Immature natural killer cell (primary cell): ENCODE measurements around the gene EYS. TPM values are rescaled to one million over a fixed set of nuclear protein-coding genes. Genes with fewer than 3 reads are reported as not detected.

Experiments
- DNase-seq, 3 donors: peaks; one replicate each; pipeline ENCODE4 v3.0.0; 2022; ENCODE audit warnings: mixed read lengths in 1 of 3
- H3K27ac Mint-ChIP-seq, 6 donors: one replicate each; pipeline ENCODE4 v1.8.0; 2020; ENCODE audit warnings: mixed read lengths in 6 of 6, mild to moderate bottlenecking in 5 of 6, inconsistent platforms in 4 of 6, moderate library complexity in 3 of 6
- H3K27me3 Mint-ChIP-seq, 3 donors: one replicate each; pipeline ENCODE4 v1.8.0; 2020 to 2021; ENCODE audit warnings: low read depth in 3 of 3, mild to moderate bottlenecking in 3 of 3, mixed read lengths in 3 of 3, moderate library complexity in 3 of 3, inconsistent platforms in 1 of 3
- H3K36me3 Mint-ChIP-seq, 3 donors: one replicate each; pipeline ENCODE4 v1.8.0; 2020; ENCODE audit warnings: mixed read lengths in 3 of 3, inconsistent platforms in 2 of 3, mild to moderate bottlenecking in 2 of 3
- H3K4me1 Mint-ChIP-seq, 2 donors: one replicate each; pipeline ENCODE4 v1.8.0; 2020; ENCODE audit warnings: inconsistent platforms in 2 of 2, mild to moderate bottlenecking in 2 of 2, mixed read lengths in 2 of 2, moderate library complexity in 1 of 2
- H3K4me3 Mint-ChIP-seq, 5 donors: one replicate each; pipeline ENCODE4 v1.8.0; 2020; ENCODE audit warnings: mild to moderate bottlenecking in 5 of 5, mixed read lengths in 5 of 5, inconsistent platforms in 3 of 5, moderate library complexity in 3 of 5
- H3K9me3 Mint-ChIP-seq, 6 donors: one replicate each; pipeline ENCODE4 v1.8.0; 2020; ENCODE audit warnings: mild to moderate bottlenecking in 6 of 6, mixed read lengths in 6 of 6, inconsistent platforms in 4 of 6, moderate library complexity in 3 of 6
- polyA plus RNA-seq, 3 donors: library from polyadenylated mRNA; unstranded; fragments of 300-500 nt; fragmentation: Illumina TruSeq; gene quantifications; one replicate each; pipeline ENCODE4 v1.2.3, GENCODE V29; 2021

Gene EYS
- polyA plus RNA-seq, 3 donors from 2014 or later, result not detected

GRCh38 chr6:64122712-64123375 lies 1584.2 kb downstream of the EYS start:
- Mint-ChIP-seq H3K27me3 (no peaks in the 10 kb centered on the region), H3K4me3 (no peak overlapping the region), H3K4me1 (no peaks in the 10 kb centered on the region), H3K36me3 (peaks cover 0 to 4% (median 0%) of the 10 kb centered on the region in 3 donors), H3K27ac (no peak overlapping the region), H3K9me3 (peaks cover 4 to 43% (median 23%) of the 10 kb centered on the region in 6 donors)
- DNase-seq, result no peak

GRCh38 chr6:64121011-64121565 lies 1585.9 kb downstream of the EYS start:
- peaks cover 3 to 49% (median 28%) of the 10 kb centered on the region in 6 donors for H3K9me3 Mint-ChIP-seq
- no peaks in the 10 kb centered on the region for H3K4me1 Mint-ChIP-seq
- DNase-seq, result no peak
- H3K4me3 Mint-ChIP-seq, result no peak overlapping the region
- no peaks in the 10 kb centered on the region for H3K27me3 Mint-ChIP-seq
- peaks cover 0 to 4% (median 0%) of the 10 kb centered on the region in 3 donors for H3K36me3 Mint-ChIP-seq
- no peak overlapping the region for H3K27ac Mint-ChIP-seq

- no peak overlapping the region for H3K27ac Mint-ChIP-seq
- H3K4me1 Mint-ChIP-seq, result no peaks in the 10 kb centered on the region
- no peaks in the 10 kb centered on the region for H3K27me3 Mint-ChIP-seq
- no peak overlapping the region for H3K4me3 Mint-ChIP-seq
- no peaks in the 10 kb centered on the region for H3K36me3 Mint-ChIP-seq
- peaks cover 7 to 42% (median 20%) of the 10 kb centered on the region in 6 donors for H3K9me3 Mint-ChIP-seq
- no peak for DNase-seq
Observed at GRCh38 chr6:64113704-64114103, 1593.3 kb downstream of the EYS start.

GRCh38 chr6:64104051-64104450 lies 1603.0 kb downstream of the EYS start:
- H3K9me3 Mint-ChIP-seq, result peaks cover 7 to 29% (median 18%) of the 10 kb centered on the region in 6 donors
- peaks cover 0 to 2% (median 0%) of the 10 kb centered on the region in 3 donors for H3K27me3 Mint-ChIP-seq
- H3K4me1 Mint-ChIP-seq, result no peaks in the 10 kb centered on the region
- no peak for DNase-seq
- H3K27ac Mint-ChIP-seq, result no peak overlapping the region
- H3K4me3 Mint-ChIP-seq, result no peak overlapping the region
- no peaks in the 10 kb centered on the region for H3K36me3 Mint-ChIP-seq

DNA sequence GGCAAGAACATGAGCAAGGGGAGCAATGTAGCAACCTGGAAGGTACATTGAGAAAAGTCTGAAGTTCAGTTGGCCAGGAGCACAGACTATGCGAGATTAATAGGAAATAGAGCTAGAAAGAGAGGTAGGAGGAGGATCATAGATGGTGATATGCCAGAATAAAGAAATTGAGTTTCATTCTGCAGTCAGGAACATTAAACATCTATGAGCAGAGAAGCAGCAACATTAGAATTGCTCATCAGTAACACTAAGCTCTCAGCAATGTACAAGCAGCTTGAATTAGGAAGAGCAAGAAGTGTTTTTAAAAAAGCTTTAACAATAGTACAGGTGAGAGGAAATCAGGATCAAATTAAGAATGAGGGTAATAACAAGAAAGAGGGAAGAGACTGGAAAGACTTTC lies 1603.5 kb downstream of the EYS start:
- no peak overlapping the region for H3K4me3 Mint-ChIP-seq
- DNase-seq, result no peak
- H3K27ac Mint-ChIP-seq, result no peak overlapping the region
- no peaks in the 10 kb centered on the region for H3K36me3 Mint-ChIP-seq
- H3K9me3 Mint-ChIP-seq, result peaks cover 7 to 31% (median 16%) of the 10 kb centered on the region in 6 donors
- H3K4me1 Mint-ChIP-seq, result no peaks in the 10 kb centered on the region
- peaks cover 0 to 2% (median 0%) of the 10 kb centered on the region in 3 donors for H3K27me3 Mint-ChIP-seq

GRCh38 chr6:64100702-64101303 lies 1606.2 kb downstream of the EYS start:
- no peak for DNase-seq

DNA sequence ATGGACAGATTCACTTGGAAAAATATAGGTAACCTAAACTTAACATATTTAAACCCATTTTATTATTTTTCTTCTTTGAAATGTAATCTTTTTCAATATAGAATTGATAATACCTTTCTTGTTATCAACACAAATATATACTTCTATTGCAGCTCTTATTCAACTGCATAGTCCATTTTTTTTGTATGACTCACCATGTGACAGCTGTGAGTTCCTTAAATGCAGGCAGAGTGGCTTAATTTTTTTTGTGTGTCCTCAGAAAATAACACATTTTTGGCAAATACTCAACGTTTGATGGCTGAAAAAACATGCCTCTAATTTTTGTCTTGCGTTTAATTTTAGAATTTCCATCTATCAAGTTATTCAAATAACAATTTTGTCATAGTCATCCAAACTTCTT lies 1616.7 kb downstream of the EYS start:
- Mint-ChIP-seq H3K4me1 (no peaks in the 10 kb centered on the region), H3K4me3 (no peak overlapping the region), H3K36me3 (peaks cover 0 to 4% (median 3%) of the 10 kb centered on the region in 3 donors), H3K9me3 (peaks cover 18 to 50% (median 28%) of the 10 kb centered on the region in 6 donors), H3K27ac (no peak overlapping the region), H3K27me3 (peaks cover 0 to 2% (median 0%) of the 10 kb centered on the region in 3 donors)
- no peak for DNase-seq

More at GRCh38 chr6:64100702-64101303, 1606.2 kb downstream of the EYS start:
- H3K36me3 Mint-ChIP-seq, result no peaks in the 10 kb centered on the region
- no peak overlapping the region for H3K4me3 Mint-ChIP-seq
- H3K27ac Mint-ChIP-seq, result no peak overlapping the region
- no peaks in the 10 kb centered on the region for H3K4me1 Mint-ChIP-seq
- H3K27me3 Mint-ChIP-seq, result peaks cover 0 to 2% (median 0%) of the 10 kb centered on the region in 3 donors
- H3K9me3 Mint-ChIP-seq, result peaks cover 8 to 28% (median 20%) of the 10 kb centered on the region in 6 donors

DNA sequence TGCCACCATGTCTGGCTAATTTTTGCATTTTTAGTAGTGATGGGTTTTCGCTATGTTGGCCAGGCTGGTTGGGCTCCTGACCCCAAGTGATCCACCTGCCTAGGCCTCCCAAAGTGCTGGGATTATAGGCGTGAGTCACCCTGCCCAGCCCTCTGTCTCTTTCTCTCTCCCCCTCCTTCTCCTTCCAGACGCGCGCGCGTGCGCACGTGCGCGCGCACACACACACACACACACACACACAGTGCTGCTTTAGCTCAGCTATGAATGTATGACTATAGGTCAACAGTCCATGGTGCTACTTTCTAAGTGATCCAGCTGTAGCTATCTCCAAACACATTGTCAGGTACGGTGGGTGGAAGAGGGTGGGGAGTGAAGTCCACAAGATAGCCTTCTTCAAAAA lies 1621.9 kb downstream of the EYS start:
- Mint-ChIP-seq H3K4me1 (no peaks in the 10 kb centered on the region), H3K9me3 (peaks cover 13 to 51% (median 21%) of the 10 kb centered on the region in 6 donors), H3K36me3 (no peaks in the 10 kb centered on the region), H3K27me3 (peaks cover 0 to 2% (median 0%) of the 10 kb centered on the region in 3 donors), H3K27ac (no peak overlapping the region), H3K4me3 (no peak overlapping the region)
- no peak for DNase-seq

DNA sequence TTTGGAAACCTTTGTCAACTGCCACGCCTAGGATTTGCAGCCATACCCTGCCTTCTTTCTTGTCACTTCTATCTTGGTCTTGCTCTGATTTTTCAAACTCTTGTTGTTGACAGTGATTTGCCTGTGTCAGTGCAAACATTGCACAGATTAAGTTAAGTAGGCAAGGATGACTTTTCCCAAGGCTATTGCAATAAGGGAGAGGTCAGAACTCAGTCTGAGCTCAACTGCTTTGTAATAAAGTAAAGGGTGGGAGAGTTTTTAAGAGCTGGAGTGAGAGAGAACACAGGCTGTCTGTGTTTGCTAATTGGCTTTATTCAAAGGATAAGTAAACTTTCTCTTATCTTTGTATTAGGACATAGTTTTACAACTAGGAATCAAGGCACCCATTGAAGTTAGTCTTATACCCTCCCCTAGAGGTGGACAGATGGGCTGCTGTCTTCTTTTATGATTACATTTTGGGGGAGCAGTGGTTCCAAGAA lies 1622.8 kb downstream of the EYS start:
- Mint-ChIP-seq H3K9me3 (peaks cover 10 to 47% (median 21%) of the 10 kb centered on the region in 6 donors), H3K4me1 (no peaks in the 10 kb centered on the region), H3K27me3 (no peaks in the 10 kb centered on the region), H3K27ac (no peak overlapping the region), H3K4me3 (no peak overlapping the region), H3K36me3 (no peaks in the 10 kb centered on the region)
- no peak for DNase-seq

GRCh38 chr6:64083261-64083660 lies 1623.8 kb downstream of the EYS start:
- H3K27me3 Mint-ChIP-seq, result no peaks in the 10 kb centered on the region
- H3K36me3 Mint-ChIP-seq, result no peaks in the 10 kb centered on the region
- H3K9me3 Mint-ChIP-seq, result peaks cover 12 to 52% (median 23%) of the 10 kb centered on the region in 6 donors

DNA sequence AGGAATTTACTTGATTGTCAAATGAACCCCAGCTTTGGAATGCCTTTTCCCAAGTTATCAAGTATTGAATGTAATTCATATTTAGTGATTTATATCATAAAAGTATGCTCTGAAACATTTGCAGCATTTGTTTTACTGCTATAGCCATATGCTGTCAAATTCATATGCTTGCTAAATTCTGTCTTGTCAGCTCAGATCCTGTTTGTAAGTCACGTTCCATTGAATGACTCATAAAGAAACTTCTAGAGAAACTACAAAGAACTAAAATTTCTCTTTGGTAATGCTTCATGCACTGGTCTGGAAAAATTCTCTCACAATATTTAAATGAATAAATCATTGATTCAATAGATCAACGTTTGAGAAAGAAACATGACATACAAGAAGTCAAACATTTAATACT lies 1625.6 kb downstream of the EYS start:
- Mint-ChIP-seq H3K27ac (no peak overlapping the region), H3K27me3 (no peaks in the 10 kb centered on the region), H3K36me3 (no peaks in the 10 kb centered on the region), H3K4me3 (no peak overlapping the region), H3K9me3 (peaks cover 12 to 46% (median 27%) of the 10 kb centered on the region in 6 donors), H3K4me1 (no peaks in the 10 kb centered on the region)
- DNase-seq, result no peak

More at GRCh38 chr6:64083261-64083660, 1623.8 kb downstream of the EYS start:
- no peak overlapping the region for H3K27ac Mint-ChIP-seq
- DNase-seq, result no peak
- no peaks in the 10 kb centered on the region for H3K4me1 Mint-ChIP-seq
- no peak overlapping the region for H3K4me3 Mint-ChIP-seq

DNA sequence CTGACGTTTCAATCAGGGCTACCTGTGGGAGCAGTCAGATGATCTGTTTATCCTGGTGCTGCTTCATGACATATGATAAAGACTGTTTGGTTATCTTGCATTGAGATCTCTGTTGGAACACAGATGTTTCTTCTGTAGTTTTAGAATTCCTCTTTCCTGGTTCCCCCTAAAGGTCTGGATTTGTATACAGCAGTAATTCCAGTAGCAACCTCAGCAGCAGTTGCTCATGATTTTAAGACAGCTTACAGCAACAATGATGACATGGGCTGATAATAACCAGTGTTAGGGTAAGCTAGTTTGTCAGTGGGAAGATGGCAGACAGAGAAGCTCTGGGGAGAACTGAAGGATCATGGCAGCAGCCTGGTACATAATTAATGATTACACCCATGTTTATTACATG lies 1632.0 kb downstream of the EYS start:
- H3K27ac Mint-ChIP-seq, result no peak overlapping the region

DNA sequence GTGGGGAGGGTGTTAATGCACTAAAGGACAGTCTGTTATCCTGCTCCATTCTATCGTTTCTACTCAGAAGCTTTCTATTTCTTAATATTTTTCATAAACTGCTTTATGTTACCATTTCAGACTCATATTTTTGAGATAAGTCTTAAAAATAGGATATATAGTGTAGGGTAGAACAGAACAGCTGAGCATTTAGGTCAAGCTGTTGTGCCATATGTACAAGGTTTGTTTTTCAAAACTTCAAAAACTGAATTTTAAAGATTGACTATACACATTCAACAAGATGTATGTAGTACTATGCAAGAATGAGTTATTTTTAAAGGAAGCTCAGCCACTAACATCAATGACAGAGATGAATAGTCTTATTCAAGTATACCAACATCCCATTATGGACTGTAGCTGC lies 1634.3 kb downstream of the EYS start:
- Mint-ChIP-seq H3K4me3 (no peak overlapping the region), H3K27me3 (no peaks in the 10 kb centered on the region), H3K9me3 (peaks cover 4 to 38% (median 11%) of the 10 kb centered on the region in 6 donors), H3K4me1 (no peaks in the 10 kb centered on the region), H3K27ac (no peak overlapping the region), H3K36me3 (no peaks in the 10 kb centered on the region)
- no peak for DNase-seq

More for the DNA sequence above, 1632.0 kb downstream of the EYS start:
- H3K27me3 Mint-ChIP-seq, result no peaks in the 10 kb centered on the region
- H3K4me3 Mint-ChIP-seq, result no peak overlapping the region
- H3K36me3 Mint-ChIP-seq, result no peaks in the 10 kb centered on the region
- no peak for DNase-seq
- H3K9me3 Mint-ChIP-seq, result peaks cover 4 to 41% (median 13%) of the 10 kb centered on the region in 6 donors
- no peaks in the 10 kb centered on the region for H3K4me1 Mint-ChIP-seq

DNA sequence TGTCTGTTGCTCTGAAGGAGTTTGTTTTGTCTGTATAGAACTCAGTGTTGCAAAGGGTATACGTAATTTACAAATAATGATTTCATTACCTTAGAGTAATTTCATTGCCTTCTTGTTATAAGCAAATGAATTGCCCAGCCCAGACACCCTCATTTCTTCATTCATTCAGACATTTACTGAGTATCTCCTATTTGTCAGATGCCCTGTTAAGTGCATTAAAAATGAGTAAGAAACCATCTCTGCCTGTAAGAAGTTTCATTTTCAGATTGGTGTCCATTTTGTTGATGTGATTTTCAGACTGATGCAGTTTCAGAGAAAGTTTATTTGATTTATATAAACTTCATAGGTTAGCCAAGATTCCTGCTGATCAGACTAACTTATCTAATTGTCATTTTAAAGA lies 1642.1 kb downstream of the EYS start:
- Mint-ChIP-seq H3K36me3 (no peaks in the 10 kb centered on the region), H3K27ac (no peak overlapping the region), H3K4me1 (no peaks in the 10 kb centered on the region), H3K9me3 (peaks cover 12 to 42% (median 21%) of the 10 kb centered on the region in 6 donors), H3K27me3 (peaks cover 0 to 2% (median 0%) of the 10 kb centered on the region in 3 donors), H3K4me3 (no peak overlapping the region)
- DNase-seq, result no peak
